Spleen (tissue), 11 donors: Measurements from ENCODE around the gene ATP8A2. TPM values are rescaled to one million over a fixed set of nuclear protein-coding genes. Genes with fewer than 3 reads are reported as not detected.

Source experiments
- DNase-seq: peaks from one replicate; pipeline ENCODE4 v3.0.0-alpha.2; 2020
- H3K27ac ChIP-seq, 8 donors: fragments of 200-600 bp; sonication (generic) in 7 of 8; 1 replicate in 4 of 8; 2 replicates in 4 of 8; pipeline versions ENCODE4 v1.5.0 to v1.8.0; 2016 to 2021; ENCODE audit warnings: inconsistent platforms in 4 of 8, mild to moderate bottlenecking in 4 of 8, moderate library complexity in 1 of 8
- H3K27me3 ChIP-seq, 7 donors: fragments of 200-600 bp; sonication (generic) in 6 of 7; replicated peaks in 1 of 7; 1 replicate in 4 of 7; 2 replicates in 3 of 7; pipeline versions ENCODE4 v1.5.0 to v1.8.0; 2016 to 2021; ENCODE audit warnings: inconsistent platforms in 3 of 7, mild to moderate bottlenecking in 1 of 7
- H3K36me3 ChIP-seq, 6 donors: fragments of 200-600 bp; sonication (generic) in 5 of 6; 1 replicate in 4 of 6; 2 replicates in 2 of 6; pipeline versions ENCODE4 v1.5.0 to v1.8.0; 2016 to 2021; ENCODE audit warnings: inconsistent platforms in 2 of 6
- H3K4me1 ChIP-seq, 6 donors: fragments of 200-600 bp; sonication (generic) in 5 of 6; 1 replicate in 3 of 6; 2 replicates in 3 of 6; pipeline versions ENCODE4 v1.5.0 to v1.8.0; 2016 to 2021; ENCODE audit warnings: inconsistent platforms in 3 of 6
- H3K4me3 ChIP-seq, 8 donors: fragments of 200-600 bp; sonication (generic) in 7 of 8; 1 replicate in 4 of 8; 2 replicates in 4 of 8; pipeline versions ENCODE4 v1.5.0 to v1.8.0; 2016 to 2021; ENCODE audit warnings: inconsistent platforms in 4 of 8, mild to moderate bottlenecking in 4 of 8, moderate library complexity in 2 of 8
- H3K9me3 ChIP-seq, 8 donors: fragments of 200-600 bp; sonication (generic) in 7 of 8; 1 replicate in 4 of 8; 2 replicates in 4 of 8; pipeline versions ENCODE4 v1.5.0 to v1.8.0; 2016 to 2021; ENCODE audit warnings: inconsistent platforms in 4 of 8
- CTCF ChIP-seq, 11 experiments: fragments of 200-600 bp in 7 of 11; fragments of 450-650 bp in 4 of 11; sonication (generic) in 4 of 11; IDR thresholded peaks in 8 of 11; conservative IDR thresholded peaks in 3 of 11; 1 replicate in 7 of 11; 2 replicates in 4 of 11; pipeline versions ENCODE4 v1.4.0 to v1.8.0; 2016 to 2021; ENCODE audit warnings: antibody characterized with exemption in 11 of 11, inconsistent platforms in 4 of 11, mild to moderate bottlenecking in 1 of 11
- POLR2A ChIP-seq, 3 donors: fragments of 450-650 bp; IDR thresholded peaks; one replicate each; pipeline ENCODE4 v1.5.1; 2017; ENCODE audit warnings: antibody characterized with exemption in 3 of 3, mild to moderate bottlenecking in 1 of 3
- POLR2AphosphoS5 ChIP-seq, 3 donors: sonication (generic); formaldehyde crosslinking; IDR thresholded peaks; one replicate each; pipeline ENCODE4 v1.5.1; 2017; ENCODE audit warnings: antibody characterized with exemption in 3 of 3
- WGBS, 5 donors: extraction: QIAGEN DNeasy Blood & Tissue Kit in 3 of 5; methylation state at CpG; one replicate each; pipeline versions ENCODE4 v1.1.5 to v1.1.7; 2013 to 2018; 5-methylcytosine and 5-hydroxymethylcytosine counted together
- intact Hi-C: fragments of 100-400 bp; cut with DNase I; formaldehyde crosslinking; loops from one replicate; pipeline ENCODE4 v1.15.0; 2023; ENCODE audit warnings: low total_unique reads
- polyA plus RNA-seq, 3 donors: library from polyadenylated mRNA; stranded (reverse); fragments of 200-250 nt; gene quantifications; one replicate each; pipeline ENCODE4 v1.2.1, GENCODE V29; 2013
- total RNA-seq, 7 donors: library from RNA; depleted of rRNA in 3 of 7; stranded (reverse); fragments of >200 nt in 3 of 7; fragmentation: NEBNext Ultra II Directional in 4 of 7; extraction: Animal tissue kit (Norgen Biotek cat#: 25700) in 4 of 7; gene quantifications; one replicate each; pipeline versions ENCODE4 v1.1.0 to v1.2.1, GENCODE V29; 2016 to 2021
- donor health status: healthy with polysubstance abuse.
- donor health status: DM: no; HTN: no; CAD: no; lungs with moderate emphysema.
- donor health status: DM: no; HTN: no; CAD: no.
- donor health status: Bipolar disorder and iron deficiency.
- donor health status: healthy.
- donor health status: DM: no; HTN: no; CAD: no.
- donor health status: DM: yes; HTN: yes; CAD: no.

The ATP8A2 gene
- total and polyA plus RNA-seq, 10 donors, result 0.09 to 0.46 (median 0.25) TPM

DNA sequence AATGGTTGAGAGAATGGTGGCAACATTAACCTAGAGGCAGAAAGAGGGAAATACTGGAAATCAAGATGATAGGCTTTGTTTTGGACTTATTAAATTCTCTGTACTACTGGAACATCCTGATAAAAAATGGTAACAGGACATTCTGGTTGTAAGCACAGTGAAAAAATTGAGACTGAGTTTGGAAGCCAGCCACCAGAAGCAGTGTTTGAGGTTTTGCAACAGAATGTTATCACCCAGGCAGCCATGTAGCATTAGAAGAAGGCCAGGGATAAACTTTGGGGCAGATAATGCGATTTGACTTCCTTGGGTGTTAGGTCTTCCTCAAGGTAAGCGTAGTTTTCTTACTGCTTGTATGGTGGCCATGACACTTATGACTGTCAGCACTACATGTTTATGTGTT lies 307.4 kb downstream of the ATP8A2 start:
- DNase-seq, result no peak
- WGBS, 5 donors, result 82 to 95% (median 88%) methylated on average over 2 of the region's 2 CpGs
- Histone ChIP-seq H3K9me3 (no peaks in the 10 kb centered on the region), H3K27me3 (peaks cover 0 to 6% (median 0%) of the 10 kb centered on the region in 7 donors), H3K27ac (no peak overlapping the region), H3K4me1 (no peaks in the 10 kb centered on the region), H3K36me3 (no peaks in the 10 kb centered on the region), H3K4me3 (no peak overlapping the region)
- TF ChIP-seq CTCF (IDR thresholded peaks at IDR 0.05 in 8 of 11, conservative IDR thresholded peaks at IDR 0.05 in 3 of 11), result no peak
- no peak for TF ChIP-seq POLR2A (IDR thresholded peaks at IDR 0.05)
- TF ChIP-seq POLR2AphosphoS5 (IDR thresholded peaks at IDR 0.05), result no peak
- intact Hi-C loops, result no loop called here

DNA sequence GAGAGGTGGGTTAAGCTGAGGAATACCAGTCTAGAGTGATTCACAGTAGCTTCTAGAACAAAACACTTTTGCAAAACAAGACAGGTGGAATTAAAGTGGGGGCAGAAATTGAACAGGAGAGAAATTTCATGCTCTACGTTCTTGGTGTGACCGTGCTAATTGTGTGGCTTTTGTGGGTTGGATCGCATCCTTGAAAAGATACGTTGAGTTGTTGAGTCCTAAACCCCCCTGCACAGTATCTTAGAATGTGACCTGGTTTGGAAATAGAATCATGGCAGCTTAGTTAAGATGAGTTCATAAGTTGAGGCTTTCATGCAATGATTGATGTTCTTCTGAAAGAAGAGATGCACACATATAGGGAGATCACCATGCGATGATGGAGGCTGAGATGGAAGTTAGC lies 308.2 kb downstream of the ATP8A2 start:
- no peak overlapping the region for H3K4me3 ChIP-seq
- H3K27ac ChIP-seq, result no peak overlapping the region
- H3K4me1 ChIP-seq, result no peaks in the 10 kb centered on the region
- WGBS, 5 donors, result 71 to 88% (median 84%) methylated on average over 5 of the region's 5 CpGs
- no peaks in the 10 kb centered on the region for H3K9me3 ChIP-seq
- no peak for DNase-seq
- intact Hi-C loops, result no loop called here
- H3K27me3 ChIP-seq, result peaks cover 0 to 4% (median 0%) of the 10 kb centered on the region in 7 donors
- H3K36me3 ChIP-seq, result no peaks in the 10 kb centered on the region
- TF ChIP-seq CTCF (IDR thresholded peaks at IDR 0.05 in 8 of 11, conservative IDR thresholded peaks at IDR 0.05 in 3 of 11), result no peak
- no peak for TF ChIP-seq POLR2AphosphoS5 (IDR thresholded peaks at IDR 0.05)
- no peak for TF ChIP-seq POLR2A (IDR thresholded peaks at IDR 0.05)

GRCh38 chr13:25682276-25682675 lies 310.5 kb downstream of the ATP8A2 start:
- no peaks in the 10 kb centered on the region for H3K27me3 ChIP-seq
- no peak overlapping the region for H3K4me3 ChIP-seq
- H3K27ac ChIP-seq, result no peak overlapping the region
- intact Hi-C loops, result no loop called here
- no peak for DNase-seq
- WGBS, 5 donors, result 88 to 95% (median 90%) methylated on average over 9 of the region's 9 CpGs
- H3K9me3 ChIP-seq, result no peaks in the 10 kb centered on the region
- TF ChIP-seq POLR2AphosphoS5 (IDR thresholded peaks at IDR 0.05), result no peak
- TF ChIP-seq CTCF (IDR thresholded peaks at IDR 0.05 in 8 of 11, conservative IDR thresholded peaks at IDR 0.05 in 3 of 11), result no peak
- TF ChIP-seq POLR2A (IDR thresholded peaks at IDR 0.05), result no peak
- no peaks in the 10 kb centered on the region for H3K36me3 ChIP-seq
- no peaks in the 10 kb centered on the region for H3K4me1 ChIP-seq

DNA sequence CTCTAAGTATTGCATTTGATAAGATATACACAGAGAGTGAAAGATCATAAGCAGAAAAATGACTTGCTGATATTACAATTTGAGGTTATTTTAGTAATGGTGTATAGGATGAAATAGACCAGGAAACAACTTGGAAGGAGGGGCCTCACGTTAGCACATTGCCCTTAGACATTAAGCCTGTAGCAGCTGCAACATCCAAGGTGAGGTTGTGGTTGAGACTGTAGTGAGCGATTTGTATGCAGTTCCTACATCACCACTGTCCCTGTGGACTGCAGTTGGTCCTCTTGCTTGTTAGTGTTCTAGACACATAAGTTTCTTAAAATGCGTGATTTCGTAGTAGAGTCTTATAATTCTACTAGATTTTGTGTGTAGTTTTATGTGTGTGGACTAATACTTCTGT lies 311.3 kb downstream of the ATP8A2 start:
- H3K36me3 ChIP-seq, result no peaks in the 10 kb centered on the region
- no peak for DNase-seq
- H3K4me3 ChIP-seq, result no peak overlapping the region
- intact Hi-C loops, result no loop called here
- H3K27ac ChIP-seq, result no peak overlapping the region
- no peaks in the 10 kb centered on the region for H3K9me3 ChIP-seq
- no peak for TF ChIP-seq CTCF (IDR thresholded peaks at IDR 0.05 in 8 of 11, conservative IDR thresholded peaks at IDR 0.05 in 3 of 11)
- no peak for TF ChIP-seq POLR2A (IDR thresholded peaks at IDR 0.05)
- no peak for TF ChIP-seq POLR2AphosphoS5 (IDR thresholded peaks at IDR 0.05)
- no peaks in the 10 kb centered on the region for H3K27me3 ChIP-seq
- H3K4me1 ChIP-seq, result no peaks in the 10 kb centered on the region
- 78 to 89% (median 83%) methylated on average over 4 of the region's 4 CpGs for WGBS, 5 donors
